GM19351 (cell line): ENCODE measurements around the gene PXN.
"Not testable (repeated sequence)": the region's sequence is repeated elsewhere in the genome, so short reads cannot be mapped to it uniquely, and the experiment has no call there.

Source experiments
- ATAC-seq: cut with Tn5 transposase; IDR thresholded peaks from one replicate; pipeline ENCODE4 v1.9.1; 2021; ENCODE audit warnings: mild to moderate bottlenecking, moderate library complexity; ENCODE audit not compliant: unreplicated experiment

Gene PXN

DNA sequence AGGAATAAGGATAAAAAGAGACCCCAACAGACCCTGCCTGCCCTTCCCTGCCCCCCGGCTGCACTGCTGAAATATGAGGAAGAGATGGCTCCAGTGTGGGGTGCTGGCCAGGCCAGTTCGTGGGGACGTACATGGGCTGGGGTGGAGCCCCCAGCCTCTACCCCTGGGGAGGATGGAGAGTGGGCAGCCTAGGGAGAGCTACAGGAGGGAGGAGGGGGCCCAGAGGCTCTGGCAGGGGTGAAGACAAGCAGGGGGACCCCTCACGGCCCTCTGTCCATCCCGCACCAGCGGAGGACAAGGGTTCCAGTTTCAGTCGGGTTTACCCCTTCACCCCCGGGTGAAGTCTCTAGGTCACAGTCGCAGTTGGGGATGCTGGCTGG is 53.6 kb downstream of the PXN start:
- ATAC-seq, result no peak

- no peak for ATAC-seq
Measured at GRCh38 chr12:120211243-120211903, 54.2 kb downstream of the PXN start.

DNA sequence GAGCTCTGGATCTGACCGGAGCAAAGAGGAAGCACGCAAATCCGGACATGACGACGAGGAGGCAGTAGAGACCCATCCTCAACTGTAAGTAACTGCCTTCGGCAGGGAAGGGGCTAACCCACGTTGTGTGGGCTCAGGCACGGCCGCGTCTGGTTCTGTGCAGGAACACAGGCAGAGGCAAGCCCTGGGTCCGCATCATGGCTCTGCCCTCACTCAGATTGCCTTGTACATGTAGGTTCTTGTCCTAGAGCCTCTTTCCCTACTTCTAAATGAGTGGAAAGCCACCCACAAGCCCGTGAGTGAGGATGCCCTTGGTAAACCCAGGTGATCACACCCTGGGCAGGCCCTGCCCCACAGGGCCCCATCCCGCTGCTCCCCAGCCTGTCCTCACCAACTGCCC is 55.7 kb downstream of the PXN start:
- no peak for ATAC-seq

DNA sequence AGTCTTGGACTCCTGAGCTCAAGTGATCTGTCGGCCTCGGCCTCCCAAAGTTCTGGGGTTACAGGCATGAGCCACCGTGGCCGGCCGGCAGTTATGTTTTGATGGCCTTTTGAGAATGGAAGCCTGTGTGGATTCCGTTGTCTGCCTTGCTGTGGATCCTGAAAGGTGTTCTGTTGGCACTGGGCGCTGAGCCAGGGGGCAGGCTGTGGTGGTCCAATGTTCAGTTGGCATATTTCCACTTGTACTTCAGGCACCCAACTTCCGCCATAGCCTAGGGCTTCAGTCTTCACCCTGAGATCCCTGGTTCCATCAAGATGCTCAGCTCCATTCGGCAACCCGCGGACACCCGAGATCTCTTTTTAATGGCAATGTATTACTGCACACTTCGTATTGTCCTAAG is 58.3 kb downstream of the PXN start:
- ATAC-seq, result no peak

GRCh38 chr12:120206781-120207180 is 58.7 kb downstream of the PXN start:
- ATAC-seq, result not testable (repeated sequence)

DNA sequence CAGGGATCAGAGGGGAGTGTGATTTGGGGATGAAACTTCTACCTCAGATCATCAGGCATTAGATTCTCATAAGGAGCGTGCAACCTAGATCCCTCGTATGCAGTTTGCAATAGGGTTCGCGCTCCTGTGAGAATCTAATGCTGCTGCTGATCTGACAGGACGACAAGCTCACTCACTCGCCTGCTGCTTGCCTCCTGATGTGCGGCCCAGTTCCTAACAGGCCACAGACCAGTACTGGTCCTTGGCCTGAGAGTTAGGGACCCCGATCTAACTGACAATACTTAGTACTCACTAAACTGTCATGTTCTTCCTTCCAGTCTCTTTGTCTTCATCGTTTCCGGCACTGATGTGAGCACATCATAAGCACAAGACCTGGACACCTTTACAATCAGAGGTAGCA is 59.3 kb downstream of the PXN start:
- no peak for ATAC-seq

DNA sequence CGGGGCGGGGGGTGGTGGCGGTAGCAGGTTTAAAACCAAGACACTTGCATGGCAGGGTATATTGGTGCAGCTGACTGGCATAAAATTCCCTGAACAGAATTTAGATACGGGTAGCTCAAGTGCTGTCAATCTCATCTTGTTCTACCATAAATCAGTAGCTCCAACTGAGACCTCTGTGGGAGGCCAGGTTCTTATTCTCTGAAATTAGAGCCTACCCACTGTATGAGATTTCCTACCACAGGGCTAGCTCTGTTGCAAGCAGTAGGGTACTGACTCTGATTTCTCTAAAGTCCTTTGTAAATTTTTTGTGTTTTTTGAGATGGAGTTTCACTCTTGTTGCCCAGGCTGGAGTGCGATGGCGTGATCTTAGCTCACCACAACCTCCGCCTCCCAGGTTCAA is 61.4 kb downstream of the PXN start:
- no peak for ATAC-seq

DNA sequence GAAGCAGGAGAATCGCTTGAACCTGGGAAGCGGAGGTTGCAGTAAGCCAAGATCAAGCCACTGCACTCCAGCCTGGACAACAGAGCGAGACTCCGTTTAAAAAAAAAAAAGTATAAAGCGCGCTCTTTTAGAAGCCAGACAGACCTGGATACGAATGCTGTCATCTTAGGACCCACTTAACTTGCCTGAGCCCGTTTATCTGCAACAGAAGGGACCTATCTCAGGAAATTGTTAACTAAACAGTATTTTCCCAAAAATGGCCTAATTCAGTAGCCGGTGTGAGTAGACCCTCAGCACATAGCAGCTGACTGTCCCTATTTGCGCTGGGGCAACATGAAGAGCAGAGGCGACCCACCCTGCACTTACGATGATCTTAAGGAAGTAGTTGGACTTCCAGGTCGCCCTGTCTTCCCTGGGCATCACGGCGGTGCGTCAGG is 65.1 kb downstream of the PXN start:
- ATAC-seq, result no peak

DNA sequence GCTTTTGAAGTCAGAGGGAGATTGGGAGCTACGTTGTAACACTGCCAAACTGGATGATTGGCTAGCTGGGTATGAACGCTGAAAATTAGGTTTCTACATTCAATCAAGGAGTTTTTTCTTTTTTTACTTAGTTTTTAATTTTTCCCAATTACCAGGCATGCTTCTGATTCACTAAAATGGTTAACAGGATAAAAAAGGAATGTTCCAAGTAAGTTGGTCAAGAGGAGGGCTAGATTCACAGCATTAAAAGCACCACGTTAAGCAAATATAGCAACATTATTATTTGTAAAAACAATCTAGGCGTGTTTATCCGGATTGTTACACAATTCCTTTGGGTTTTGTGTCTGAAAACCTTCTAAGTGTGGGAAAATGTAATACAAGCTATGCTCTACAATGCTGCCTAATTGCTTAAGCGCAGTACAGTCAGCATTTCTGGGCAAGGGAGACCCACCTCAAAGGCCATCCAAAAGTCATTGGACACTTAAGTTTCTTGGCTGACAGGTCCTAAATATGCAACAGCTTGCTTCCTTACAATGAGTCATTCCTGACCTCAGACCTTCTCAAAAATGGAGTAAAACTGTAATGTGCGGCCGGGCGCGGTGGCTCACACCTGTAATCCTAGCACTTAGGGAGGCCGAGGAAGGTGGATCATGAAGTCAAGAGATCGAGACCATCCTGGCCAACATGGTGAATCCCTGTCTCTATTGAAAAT is 65.8 kb downstream of the PXN start:
- ATAC-seq, result no peak

- ATAC-seq, result no peak
Measured at GRCh38 chr12:120199025-120199424, 66.5 kb downstream of the PXN start.

DNA sequence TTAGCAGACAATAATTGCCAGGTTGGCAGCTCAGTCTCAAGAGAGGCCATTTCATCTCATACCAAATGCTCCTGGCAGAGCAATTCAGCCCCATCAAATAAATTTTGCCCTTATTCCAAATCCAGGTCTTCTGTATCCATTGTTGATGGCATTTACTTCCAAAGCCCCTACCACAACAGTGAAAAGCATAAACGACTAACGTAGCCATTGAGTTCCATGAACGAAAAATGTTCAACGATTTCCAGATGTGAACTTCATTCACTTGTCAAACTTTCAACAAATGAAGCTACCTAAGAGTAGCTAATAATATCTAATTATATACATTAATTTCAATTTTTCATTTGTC is 68.0 kb downstream of the PXN start:
- ATAC-seq, result no peak

- ATAC-seq, result not testable (repeated sequence)
Measured at GRCh38 chr12:120196817-120197541, 68.6 kb downstream of the PXN start.

DNA sequence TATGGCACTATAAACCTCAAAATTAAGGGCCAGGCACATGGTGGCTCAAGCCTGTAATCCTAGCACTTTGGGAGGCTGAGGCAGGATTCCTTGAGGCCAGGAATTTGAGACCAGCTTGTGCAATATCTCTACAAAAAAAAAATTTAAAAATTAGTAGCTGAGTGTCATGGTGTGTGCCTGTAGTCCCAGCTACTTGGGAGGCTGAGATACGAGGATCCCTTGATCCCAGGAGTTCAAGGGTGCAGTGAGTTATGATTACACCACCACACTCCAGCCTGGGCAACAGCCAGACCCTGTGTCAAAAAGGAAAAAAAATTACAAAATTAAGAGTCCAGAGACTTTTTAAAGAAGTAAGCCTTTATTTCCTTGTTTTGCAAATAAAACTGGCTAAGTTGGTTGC is 69.2 kb downstream of the PXN start:
- no peak for ATAC-seq

DNA sequence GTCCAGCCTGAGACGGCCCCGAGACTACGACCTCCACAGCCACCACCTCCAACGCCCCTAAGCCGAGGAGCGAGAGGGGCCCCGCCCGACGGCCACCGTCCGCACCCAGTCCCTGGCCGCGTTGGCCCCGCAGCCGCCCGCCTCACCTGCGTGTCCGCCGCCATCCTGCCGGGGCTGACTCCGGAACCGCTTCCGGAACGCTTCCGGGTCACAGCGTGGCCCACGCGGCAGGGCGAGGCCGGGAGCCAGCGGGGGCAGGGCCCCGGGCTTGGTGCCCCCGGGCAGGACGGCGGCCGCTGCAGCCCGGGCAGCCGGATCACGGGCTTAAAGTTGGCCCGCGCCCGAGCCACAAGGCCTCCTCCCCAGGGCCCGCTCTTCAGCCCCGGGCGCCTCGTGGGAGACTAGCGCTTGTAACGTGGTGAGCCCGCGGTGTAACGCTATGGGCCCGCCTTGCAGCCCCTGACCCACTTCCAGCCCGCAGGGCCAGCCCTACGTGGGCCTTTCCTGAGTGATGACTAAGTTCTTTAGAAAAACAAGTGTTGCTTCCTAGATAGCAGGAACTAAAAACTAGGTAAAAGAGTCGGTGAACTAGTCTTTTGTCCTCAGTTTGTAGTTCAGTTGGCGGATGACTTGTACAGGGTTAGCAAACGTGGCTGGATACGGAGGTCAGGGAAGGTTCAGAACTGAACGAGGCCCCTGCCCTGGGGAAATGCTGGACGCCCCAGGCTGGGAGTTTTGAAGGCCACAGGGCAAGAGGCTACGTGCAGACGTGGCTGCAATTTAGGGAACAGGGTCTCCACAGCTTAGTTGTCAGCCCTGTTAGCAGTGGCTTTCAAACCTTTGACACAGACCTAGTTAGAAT is 70.8 kb downstream of the PXN start, which contains the start of gene GCN1:
Gene GCN1, minus strand, starts transcription at position 182 of the 862 bp plus-strand sequence. Its CDS starts 18 bp downstream, at position 164.
- peak; percentile 65 for ATAC-seq

GRCh38 chr12:120194226-120194533 is 71.3 kb downstream of the PXN start:
- ATAC-seq, result peak; percentile 30

DNA sequence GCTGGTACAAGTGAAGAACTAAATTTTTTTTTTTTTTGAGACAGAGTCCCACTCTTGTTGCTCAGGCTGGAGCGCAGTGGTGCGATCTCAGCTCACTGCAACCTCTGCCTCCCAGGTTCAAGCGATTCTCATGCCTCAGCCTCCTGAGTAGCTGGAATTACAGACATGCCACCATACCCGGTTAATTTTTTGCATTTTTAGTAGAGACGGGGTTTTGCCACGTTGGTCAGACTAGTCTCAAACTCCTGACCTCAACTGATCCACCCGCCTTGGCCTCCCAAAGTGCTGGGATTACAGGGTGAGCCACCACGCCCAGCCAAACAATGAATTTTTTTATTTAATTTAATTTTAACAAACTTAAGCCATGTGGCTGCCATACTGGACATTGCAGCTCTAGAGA is 72.2 kb downstream of the PXN start:
- not testable (repeated sequence) for ATAC-seq

DNA sequence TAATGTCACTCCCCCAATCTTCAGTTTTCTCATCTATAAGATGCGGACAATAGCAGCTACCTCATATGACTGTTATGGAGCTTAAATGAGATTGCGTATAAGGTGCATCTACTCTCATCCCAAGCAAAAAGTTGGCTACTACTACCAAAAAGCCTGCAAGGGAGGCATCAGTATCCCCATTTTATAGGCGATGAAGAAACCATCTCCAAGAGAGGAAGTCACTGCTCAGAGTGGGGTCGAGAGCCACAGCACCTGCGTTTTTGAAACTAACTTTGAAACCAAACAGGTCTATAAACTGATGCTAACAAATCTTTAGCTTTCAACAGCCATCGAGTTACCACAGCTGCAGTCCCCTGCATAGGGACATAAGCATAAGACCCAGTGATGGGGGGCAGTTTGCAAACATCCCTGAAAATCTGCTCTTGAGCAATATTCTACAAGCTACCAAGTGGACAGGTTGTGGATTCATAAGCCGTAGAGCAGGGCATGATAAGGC is 74.5 kb downstream of the PXN start:
- ATAC-seq, result no peak

DNA sequence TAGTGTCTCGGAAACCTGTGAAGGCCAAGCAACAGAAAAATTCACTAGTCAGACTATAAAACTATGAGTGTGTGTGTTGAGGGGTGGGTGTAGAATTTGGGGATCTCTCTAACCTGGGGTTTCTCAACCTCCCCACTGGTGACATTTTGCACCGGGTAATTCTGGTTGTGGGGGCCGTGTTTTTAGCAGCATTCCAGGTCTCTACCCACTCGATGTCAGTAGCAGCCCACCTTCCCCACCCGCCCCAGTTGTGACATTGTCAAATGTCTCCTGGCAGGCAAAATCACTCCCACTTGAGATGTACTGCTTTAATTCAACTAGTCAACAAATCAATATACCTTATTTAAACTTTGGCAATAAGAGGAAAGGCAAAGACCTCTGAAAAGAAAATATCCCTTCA is 75.1 kb downstream of the PXN start:
- no peak for ATAC-seq

DNA sequence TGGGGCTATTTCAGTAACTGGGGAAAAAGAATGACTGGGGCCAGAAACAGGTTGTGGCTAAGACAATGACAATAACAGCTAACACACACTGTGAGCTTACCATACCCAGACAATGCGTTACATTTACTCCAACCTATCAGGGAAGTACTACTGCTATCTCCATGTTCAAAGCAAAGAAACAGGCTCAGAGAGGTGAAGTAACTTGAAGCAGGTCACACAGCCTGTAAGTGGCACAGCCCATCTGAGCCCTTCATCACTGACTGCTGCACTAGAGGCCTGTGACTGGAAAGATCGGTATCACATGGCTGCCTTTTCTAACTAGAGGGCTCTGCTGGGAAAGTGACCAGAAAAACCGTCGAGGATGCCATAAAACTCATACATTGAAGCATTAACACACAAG is 78.9 kb downstream of the PXN start:
- no peak for ATAC-seq

DNA sequence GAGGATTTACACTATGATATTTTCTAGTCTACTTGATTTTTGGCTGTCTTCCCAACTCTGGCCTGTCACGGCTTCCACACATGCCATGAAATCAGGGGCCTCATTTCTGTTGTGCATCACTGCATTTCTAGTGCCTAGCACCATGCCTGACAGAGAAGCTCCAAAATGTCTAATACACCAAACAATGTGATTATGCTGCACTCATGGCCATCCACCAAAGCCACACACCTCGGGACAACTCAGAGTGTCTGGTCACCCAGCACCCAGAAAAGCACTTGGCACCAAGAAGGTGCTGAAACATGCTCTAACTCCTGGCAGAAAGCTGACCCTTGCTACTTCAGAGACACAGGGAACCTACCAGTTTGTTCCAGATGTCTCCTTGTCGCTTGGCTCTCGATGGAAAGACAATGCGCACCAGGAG is 82.3 kb downstream of the PXN start:
- no peak for ATAC-seq

- ATAC-seq, result no peak
Measured at GRCh38 chr12:120181991-120182631, 83.4 kb downstream of the PXN start.
